Hair follicular keratinocyte (primary cell): ENCODE data around the gene RASA4. TPM values are rescaled to one million over a fixed set of nuclear protein-coding genes. Genes with fewer than 3 reads are reported as not detected.

Experiments
- total RNA-seq: library from RNA; depleted of rRNA; stranded (reverse); fragments of >200 nt; gene quantifications from 2 replicates; pipeline ENCODE4 v1.2.3, GENCODE V29; 2015

The RASA4 gene
- total RNA-seq, result 1.4 and 3.4 TPM in 2 replicates

DNA sequence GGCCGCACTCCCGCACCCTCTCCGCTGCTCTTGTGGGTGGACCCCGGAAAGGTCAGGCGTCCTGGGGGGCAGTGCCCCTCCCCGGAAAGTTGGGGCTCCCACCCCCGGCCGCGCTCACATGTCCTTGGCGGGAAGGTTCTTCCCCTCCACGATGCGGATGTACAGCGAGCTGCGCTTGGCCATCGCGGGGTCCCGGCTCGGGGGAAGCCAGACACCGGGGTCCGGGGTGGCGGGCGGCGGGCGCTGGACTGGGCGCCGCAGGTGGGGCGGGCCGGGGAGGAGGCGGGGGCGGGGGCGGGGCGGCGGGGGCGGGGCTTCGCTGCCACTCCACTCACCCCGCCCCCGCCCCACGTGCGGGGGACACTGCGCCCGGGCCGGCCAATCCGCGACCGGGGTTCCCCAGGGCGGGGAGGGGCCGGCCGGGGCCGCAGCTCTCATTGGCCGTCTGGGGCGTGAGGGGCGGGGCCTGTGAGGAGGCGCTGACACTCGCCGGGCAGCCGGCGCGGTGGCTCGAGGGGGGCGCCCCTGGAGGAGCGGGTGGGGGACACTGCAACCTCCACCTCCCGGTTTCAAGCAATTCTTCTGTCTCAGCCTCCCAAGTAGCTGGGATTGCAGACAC, at the start of gene RASA4:
Gene RASA4 (minus strand): TSS at position 250 of the 619 bp plus-strand sequence. CDS start 67 bp downstream, at position 183.

DNA sequence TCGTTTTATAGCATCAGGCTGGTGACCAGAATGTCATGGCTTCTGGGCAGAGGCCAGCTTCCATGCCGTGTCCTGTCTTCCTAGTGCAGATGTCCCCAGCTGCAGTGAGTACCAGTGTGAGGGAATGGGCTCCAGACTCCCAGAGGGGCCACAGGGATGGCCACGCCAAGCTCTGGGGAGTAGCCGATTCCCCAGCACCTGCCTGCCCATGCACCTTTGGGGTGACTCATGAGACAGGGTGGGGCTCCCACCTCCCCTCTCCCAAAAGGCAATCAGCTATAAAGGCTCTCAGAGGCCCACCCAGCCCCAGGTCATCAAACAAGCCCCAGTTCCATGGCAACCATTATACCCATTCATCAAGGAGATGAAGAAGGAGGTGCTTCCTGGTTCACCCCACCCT, 33.4 kb upstream of the RASA4 start, which contains the start of gene SPDYE2B:
Gene SPDYE2B (plus strand): TSS at position 396 of the 400 bp plus-strand sequence. CDS start 2,030 bp downstream, outside the sequence.

DNA sequence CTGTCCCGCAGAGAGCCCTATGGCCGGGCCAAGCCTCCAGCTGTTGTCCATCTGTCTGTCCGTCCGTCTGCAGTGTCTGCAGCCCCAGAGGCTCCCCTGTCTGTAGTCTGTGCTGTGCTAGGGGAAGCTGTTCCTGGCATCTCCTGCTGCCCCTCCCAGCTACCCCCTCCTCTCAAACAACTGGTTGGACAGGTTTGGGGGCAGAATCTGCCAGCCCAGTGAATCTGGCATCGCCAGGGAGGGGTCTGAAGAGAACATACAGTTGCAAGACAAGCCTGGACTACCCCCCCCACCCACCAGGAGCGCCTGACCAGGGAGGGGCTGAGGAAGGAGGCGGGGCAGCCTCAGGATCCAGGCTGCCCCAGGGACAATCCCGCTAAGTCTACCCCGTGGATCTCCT, 26.1 kb upstream of the RASA4 start, which contains the start of gene UPK3BL1:
Gene UPK3BL1 (minus strand): TSS at position 101 of the 400 bp plus-strand sequence. CDS start 50 bp downstream, at position 51.

DNA sequence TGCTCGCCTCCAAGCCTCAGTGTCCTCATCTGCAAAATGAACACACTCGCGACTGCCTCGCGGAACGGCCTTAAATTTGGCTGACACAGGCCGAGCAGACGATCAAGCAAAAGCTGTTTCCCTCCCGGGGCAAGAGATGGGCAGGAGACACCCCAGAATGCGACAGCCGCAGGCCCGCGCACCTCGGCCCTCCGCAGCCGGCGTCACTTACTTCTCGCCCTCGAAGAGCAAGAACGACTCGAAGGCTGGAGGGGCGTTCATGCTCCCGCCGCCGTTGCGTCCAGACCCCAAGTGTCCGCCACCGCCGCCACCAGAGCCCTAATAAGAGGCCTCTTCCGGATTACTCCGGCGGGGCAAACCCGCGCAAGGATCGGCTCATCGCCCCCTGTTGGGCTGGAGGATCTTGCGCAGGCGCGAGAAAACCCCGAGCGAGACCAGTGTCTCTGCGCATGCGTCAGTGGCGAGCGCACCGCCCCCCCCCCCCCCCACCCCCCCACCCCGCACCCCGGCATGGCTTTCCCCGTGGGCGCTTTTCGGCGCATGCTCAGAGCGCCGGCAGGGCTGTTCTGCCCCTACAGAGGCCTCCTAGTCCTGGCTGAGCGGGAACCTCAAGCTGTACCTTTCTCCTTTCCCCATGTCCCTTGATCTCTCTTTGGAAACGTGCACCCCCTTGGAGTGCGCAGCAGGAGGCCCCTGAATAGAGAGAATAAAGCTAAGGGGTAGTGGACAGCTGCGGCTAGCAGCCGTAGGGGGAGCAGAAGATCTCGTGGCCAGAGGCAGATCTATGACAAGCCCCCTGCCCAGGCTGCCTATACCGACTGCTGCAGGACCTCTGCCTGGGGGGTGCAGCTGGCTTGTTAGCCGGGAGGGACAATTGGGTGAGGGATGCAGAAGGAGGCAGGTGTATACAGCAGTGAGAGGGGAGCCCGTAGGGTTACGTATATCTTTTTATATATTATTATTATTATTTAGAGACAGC, 44.0 kb downstream of the RASA4 start, which contains the start of gene POLR2J3:
Gene POLR2J3 (minus strand): TSS at position 323 of the 979 bp plus-strand sequence. CDS start 62 bp downstream, at position 261.

DNA sequence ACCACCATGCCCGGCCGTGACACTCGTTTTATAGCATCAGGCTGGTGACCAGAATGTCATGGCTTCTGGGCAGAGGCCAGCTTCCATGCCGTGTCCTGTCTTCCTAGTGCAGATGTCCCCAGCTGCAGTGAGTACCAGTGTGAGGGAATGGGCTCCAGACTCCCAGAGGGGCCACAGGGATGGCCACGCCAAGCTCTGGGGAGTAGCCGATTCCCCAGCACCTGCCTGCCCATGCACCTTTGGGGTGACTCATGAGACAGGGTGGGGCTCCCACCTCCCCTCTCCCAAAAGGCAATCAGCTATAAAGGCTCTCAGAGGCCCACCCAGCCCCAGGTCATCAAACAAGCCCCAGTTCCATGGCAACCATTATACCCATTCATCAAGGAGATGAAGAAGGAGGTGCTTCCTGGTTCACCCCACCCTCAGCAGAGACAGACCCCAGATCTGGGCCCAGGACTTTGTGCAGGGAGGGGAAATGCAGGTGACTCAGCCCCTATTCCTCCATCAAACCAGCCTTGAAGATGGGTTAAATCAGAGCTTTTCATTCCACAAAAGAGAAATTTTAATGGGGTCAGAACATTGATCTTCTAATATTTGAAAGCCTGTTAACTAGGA, 65.6 kb downstream of the RASA4 start, which contains the start of gene SPDYE2:
Gene SPDYE2 (plus strand): TSS at position 419 of the 615 bp plus-strand sequence. CDS start 2,030 bp downstream, outside the sequence.

DNA sequence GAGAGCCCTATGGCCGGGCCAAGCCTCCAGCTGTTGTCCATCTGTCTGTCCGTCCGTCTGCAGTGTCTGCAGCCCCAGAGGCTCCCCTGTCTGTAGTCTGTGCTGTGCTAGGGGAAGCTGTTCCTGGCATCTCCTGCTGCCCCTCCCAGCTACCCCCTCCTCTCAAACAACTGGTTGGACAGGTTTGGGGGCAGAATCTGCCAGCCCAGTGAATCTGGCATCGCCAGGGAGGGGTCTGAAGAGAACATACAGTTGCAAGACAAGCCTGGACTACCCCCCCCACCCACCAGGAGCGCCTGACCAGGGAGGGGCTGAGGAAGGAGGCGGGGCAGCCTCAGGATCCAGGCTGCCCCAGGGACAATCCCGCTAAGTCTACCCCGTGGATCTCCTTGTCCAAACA, 73.0 kb downstream of the RASA4 start, which contains the start of gene UPK3BL2:
Gene UPK3BL2 (minus strand): TSS at position 101 of the 400 bp plus-strand sequence. CDS start 60 bp downstream, at position 41.

Other genes with a start within 250 kb of the RASA4 start
- 11.6 and 12.1 TPM in 2 replicates for gene PRKRIP1, start 220.4 kb downstream of the RASA4 start, total RNA-seq
- 2.7 and 10.8 TPM in 2 replicates for gene ORAI2, start 183.2 kb downstream of the RASA4 start, total RNA-seq
- 11.8 and 23.9 TPM in 2 replicates for gene ALKBH4, start 151.9 kb downstream of the RASA4 start, total RNA-seq
- 12.5 and 17.1 TPM in 2 replicates for gene LRWD1, start 151.8 kb downstream of the RASA4 start, total RNA-seq
- 30.1 and 44.4 TPM in 2 replicates for gene POLR2J, start 137.8 kb downstream of the RASA4 start, total RNA-seq
- gene RASA4B, start 99.0 kb downstream of the RASA4 start, total RNA-seq, result 0.27 and 0.62 TPM in 2 replicates
- 2.3 and 2.7 TPM in 2 replicates for gene UPK3BL2, start 73.1 kb downstream of the RASA4 start, total RNA-seq
- gene SPDYE2, start 65.5 kb downstream of the RASA4 start, total RNA-seq, result not detected in 2 replicates
- 7.2 and 25.5 TPM in 2 replicates for gene POLR2J3, start 44.2 kb downstream of the RASA4 start, total RNA-seq
- gene UPK3BL1, start 26.0 kb upstream of the RASA4 start, total RNA-seq, result 6.0 and 7.7 TPM in 2 replicates
- not detected in 2 replicates for gene SPDYE2B, start 33.6 kb upstream of the RASA4 start, total RNA-seq
- 1.2 and 2.3 TPM in 2 replicates for gene POLR2J2, start 54.9 kb upstream of the RASA4 start, total RNA-seq
- 7.1 and 8.2 TPM in 2 replicates for gene FAM185A, start 132.2 kb upstream of the RASA4 start, total RNA-seq